C4-2B (cell line): ENCODE measurements around the gene SIRT3.
"Not testable (repeated sequence)": the region's sequence is repeated elsewhere in the genome, so short reads cannot be mapped to it uniquely, and the experiment has no call there.

Experiments used
- ZFX ChIP-seq: fragments of 450-650 bp; IDR thresholded peaks from 2 replicates; pipeline ENCODE4 v1.6.1; 2017
- TF ChIP-seq, protein P1 (sequence below): fragments of 450-650 bp; conservative IDR thresholded peaks from 2 replicates; pipeline ENCODE4 v1.5.1; 2017; ENCODE audit warnings: mild to moderate bottlenecking

DNA sequence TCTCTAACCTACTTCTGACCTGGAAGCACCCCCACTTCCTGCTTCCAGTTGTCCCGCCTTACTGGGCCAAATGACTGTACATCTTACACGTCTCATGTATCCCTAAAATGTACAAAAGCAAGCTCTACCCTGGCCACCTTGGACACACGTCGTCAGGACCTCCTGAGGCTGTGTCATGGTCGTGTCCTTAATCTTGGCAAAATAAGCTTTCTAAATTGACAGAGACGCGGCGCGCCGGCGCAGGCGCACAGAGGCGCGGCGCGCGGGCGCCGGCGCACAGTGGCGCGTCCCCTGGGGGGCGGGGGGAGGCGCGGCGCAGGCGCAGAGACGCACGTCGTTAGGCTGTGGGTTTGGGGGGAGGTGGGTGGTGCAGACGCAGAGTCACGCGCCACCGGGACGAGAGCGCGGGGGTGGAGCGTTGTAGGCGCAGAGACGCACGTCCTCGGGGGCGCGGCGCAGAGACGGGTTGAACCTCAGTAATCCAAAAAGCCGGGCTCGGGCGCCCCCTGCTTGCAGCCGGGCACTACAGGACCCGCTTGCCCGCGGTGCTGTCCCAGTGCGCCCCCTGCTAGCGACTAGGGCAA is 46.9 kb downstream of the SIRT3 start:
- TF ChIP-seq, protein P1, sequence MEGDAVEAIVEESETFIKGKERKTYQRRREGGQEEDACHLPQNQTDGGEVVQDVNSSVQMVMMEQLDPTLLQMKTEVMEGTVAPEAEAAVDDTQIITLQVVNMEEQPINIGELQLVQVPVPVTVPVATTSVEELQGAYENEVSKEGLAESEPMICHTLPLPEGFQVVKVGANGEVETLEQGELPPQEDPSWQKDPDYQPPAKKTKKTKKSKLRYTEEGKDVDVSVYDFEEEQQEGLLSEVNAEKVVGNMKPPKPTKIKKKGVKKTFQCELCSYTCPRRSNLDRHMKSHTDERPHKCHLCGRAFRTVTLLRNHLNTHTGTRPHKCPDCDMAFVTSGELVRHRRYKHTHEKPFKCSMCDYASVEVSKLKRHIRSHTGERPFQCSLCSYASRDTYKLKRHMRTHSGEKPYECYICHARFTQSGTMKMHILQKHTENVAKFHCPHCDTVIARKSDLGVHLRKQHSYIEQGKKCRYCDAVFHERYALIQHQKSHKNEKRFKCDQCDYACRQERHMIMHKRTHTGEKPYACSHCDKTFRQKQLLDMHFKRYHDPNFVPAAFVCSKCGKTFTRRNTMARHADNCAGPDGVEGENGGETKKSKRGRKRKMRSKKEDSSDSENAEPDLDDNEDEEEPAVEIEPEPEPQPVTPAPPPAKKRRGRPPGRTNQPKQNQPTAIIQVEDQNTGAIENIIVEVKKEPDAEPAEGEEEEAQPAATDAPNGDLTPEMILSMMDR, result not testable (repeated sequence)
- TF ChIP-seq ZFX, result not testable (repeated sequence)
